ENCODE results near the gene ERCC6. TPM values are rescaled to one million over a fixed set of nuclear protein-coding genes. Genes with fewer than 3 reads are reported as not detected.
A peak's percentile ranks its signal among the peaks of the same experiment; 100 is the strongest.

ERCC6 gene
- total and polyA plus RNA-seq, 12 donors, result 1.9 to 32.4 (median 21.6) TPM

DNA sequence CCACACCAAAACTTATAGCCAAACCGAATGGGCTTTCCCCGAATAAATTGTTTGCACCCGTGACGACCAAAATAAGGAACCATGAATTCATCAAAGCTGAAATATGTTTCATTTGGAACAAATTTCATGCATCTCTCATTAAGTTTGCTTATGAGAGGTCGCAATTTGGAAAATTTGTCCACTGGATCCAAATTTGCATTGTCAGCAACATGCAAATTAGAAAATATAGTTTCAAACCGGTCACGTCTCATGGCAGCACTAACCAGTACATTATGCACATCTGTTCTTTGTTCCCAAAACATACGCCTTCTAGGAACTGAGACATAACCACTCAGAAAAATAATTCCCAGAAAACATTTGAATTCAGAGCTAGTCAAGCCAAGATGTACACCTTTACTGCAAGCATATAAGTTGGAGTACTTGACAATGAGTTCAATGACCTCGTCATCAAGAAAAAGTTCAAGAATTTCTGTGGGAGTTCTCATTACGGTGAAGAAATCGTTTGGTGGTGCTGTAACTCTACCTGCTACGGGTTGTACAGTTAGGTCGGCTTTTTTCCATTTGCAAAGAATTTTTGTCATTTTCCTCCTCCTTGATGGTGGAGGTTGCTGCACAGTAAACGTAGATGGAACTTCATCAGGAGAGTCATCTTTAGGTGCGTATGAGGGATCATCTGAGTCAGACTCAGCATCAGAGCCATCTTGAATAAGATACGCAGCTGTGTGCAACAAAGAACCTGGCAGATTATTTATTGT is 22.5 kb downstream of the ERCC6 start:
- TF ChIP-seq, protein P1, sequence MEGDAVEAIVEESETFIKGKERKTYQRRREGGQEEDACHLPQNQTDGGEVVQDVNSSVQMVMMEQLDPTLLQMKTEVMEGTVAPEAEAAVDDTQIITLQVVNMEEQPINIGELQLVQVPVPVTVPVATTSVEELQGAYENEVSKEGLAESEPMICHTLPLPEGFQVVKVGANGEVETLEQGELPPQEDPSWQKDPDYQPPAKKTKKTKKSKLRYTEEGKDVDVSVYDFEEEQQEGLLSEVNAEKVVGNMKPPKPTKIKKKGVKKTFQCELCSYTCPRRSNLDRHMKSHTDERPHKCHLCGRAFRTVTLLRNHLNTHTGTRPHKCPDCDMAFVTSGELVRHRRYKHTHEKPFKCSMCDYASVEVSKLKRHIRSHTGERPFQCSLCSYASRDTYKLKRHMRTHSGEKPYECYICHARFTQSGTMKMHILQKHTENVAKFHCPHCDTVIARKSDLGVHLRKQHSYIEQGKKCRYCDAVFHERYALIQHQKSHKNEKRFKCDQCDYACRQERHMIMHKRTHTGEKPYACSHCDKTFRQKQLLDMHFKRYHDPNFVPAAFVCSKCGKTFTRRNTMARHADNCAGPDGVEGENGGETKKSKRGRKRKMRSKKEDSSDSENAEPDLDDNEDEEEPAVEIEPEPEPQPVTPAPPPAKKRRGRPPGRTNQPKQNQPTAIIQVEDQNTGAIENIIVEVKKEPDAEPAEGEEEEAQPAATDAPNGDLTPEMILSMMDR (IDR thresholded peaks at IDR 0.05), result no peak
- ATAC-seq (no peak), DNase-seq (no peak)
- Histone ChIP-seq H3K4me3 (no peak overlapping the region), H3K36me3 (peaks cover 0 to 67% (median 4%) of the 10 kb centered on the region in 9 donors), H3K4me1 (peaks cover 0 to 28% (median 17%) of the 10 kb centered on the region in 9 donors), H3K27ac (no peak overlapping the region), H3K9me3 (no peaks in the 10 kb centered on the region), H3K27me3 (no peaks in the 10 kb centered on the region)
- intact Hi-C loops (cut with DNase I), result loop anchor here in 9 of 10 donors (5.0 to 10.0 kb wide), 9 partner anchors 109 to 862 kb away; no protein-coding TSS in a partner anchor
- 93 to 94% methylated on average over 16 of the region's 16 CpGs for WGBS, 2 donors

DNA sequence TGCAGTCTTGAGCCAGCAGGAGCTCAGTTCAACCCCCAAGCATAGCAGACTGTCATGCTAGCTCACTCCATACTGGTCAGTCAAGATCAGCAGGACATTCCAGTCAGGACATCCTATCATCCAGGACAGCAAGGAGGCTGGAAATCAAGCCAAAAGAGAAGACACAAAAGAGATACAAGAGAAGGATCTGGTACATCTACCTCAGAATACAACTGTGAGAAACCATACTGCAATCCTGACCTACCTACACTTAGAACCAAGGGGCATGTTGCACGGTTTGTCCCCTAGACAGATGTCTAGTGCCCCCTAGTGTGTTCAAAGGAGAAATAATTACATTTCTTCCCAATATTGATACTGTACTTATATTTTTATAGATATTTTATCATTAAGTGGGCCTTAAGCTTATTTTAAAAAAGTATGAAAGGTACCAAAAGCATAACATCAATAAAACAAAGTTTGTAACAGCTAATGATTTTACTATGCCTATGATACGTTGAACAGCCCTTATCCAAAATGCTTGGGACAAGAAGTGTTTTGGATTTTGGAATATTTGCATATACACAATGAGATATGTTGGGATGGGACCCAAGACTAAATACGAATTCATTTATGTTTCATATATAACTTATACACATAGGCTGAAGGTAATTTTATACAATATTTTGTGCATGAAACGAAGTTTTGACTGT is 26.7 kb downstream of the ERCC6 start:
- ATAC-seq, result peak in 1 of 8 donors; percentile 44
- Histone ChIP-seq H3K36me3 (peaks cover 0 to 42% (median 3%) of the 10 kb centered on the region in 9 donors), H3K4me3 (no peak overlapping the region), H3K4me1 (peaks cover 0 to 18% (median 7%) of the 10 kb centered on the region in 9 donors), H3K27ac (no peak overlapping the region), H3K27me3 (no peaks in the 10 kb centered on the region), H3K9me3 (no peaks in the 10 kb centered on the region)
- whole genome bisulfite sequencing, 2 donors, result 67 to 69% methylated on average over 4 of the region's 4 CpGs
- TF ChIP-seq, protein P1 (IDR thresholded peaks at IDR 0.05), result peak; percentile 10 to 74 (median 64)
- intact Hi-C loops (cut with DNase I), result loop anchor here in 8 of 10 donors (2.0 to 10.0 kb wide), 12 partner anchors 100 to 857 kb away; no protein-coding TSS in a partner anchor
- no peak for DNase-seq

DNA sequence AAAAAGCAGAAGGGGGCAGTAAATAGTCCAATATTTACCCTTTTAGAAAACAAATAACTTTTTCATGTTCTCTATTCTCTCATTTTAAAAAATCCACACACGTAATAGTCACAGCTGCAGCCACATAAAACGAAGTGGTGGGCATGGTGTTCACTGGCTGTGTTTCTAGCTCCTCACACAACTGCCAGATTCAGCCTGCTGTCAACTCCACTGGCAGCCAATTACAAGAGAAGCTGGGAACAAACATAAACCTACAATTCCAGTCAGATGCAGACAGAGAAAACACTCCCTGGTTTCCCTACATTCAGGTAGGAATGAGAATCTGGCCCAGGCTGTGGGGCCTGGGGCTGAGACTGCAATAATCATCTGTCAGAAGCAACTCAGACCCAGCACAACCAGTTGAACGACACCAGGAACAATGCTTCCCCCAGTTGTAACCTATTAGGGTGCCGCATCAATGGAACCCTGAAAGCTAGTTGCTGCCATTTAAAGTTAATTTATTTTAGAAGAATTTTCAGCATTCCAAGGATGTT is 29.1 kb downstream of the ERCC6 start:
- H3K4me1 ChIP-seq, result peaks cover 0 to 18% (median 7%) of the 10 kb centered on the region in 9 donors
- WGBS, 2 donors, result 84 to 88% methylated on average over 4 of the region's 4 CpGs
- no peak overlapping the region for H3K4me3 ChIP-seq
- DNase-seq (no peak), ATAC-seq (no peak)
- TF ChIP-seq, protein P1 (IDR thresholded peaks at IDR 0.05), result no peak
- no peaks in the 10 kb centered on the region for H3K9me3 ChIP-seq
- H3K27me3 ChIP-seq, result no peaks in the 10 kb centered on the region
- no peak overlapping the region for H3K27ac ChIP-seq
- intact Hi-C loops (cut with DNase I), result loop anchor here in 8 of 10 donors (5.0 to 10.0 kb wide), 10 partner anchors 98 to 855 kb away; no protein-coding TSS in a partner anchor
- peaks cover 0 to 30% (median 0%) of the 10 kb centered on the region in 9 donors for H3K36me3 ChIP-seq

DNA sequence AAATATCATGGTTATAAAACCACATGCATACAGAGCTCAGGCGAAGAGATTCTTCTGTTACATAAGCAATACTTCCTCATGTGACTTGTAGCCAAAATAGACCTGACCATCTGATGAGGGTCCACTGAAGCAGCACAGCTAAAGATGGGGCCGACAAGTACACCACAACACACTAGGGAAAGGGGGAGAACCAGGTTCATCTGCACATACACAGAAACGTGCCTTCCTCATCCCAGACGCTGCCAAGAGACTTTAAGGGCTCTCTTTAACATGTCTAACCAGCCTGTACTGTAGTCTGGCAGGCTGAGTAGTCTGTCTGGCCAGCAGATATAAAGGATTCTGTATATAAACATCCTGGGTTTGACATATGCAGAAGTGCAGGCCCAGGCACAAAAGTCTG is 30.3 kb downstream of the ERCC6 start:
- DNase-seq (no peak), ATAC-seq (peak in 5 of 8 donors; percentile 27 to 63 (median 37))
- H3K36me3 ChIP-seq, result peaks cover 0 to 37% (median 0%) of the 10 kb centered on the region in 9 donors
- no peaks in the 10 kb centered on the region for H3K27me3 ChIP-seq
- H3K4me3 ChIP-seq, result no peak overlapping the region
- WGBS, 2 donors, result 33 to 42% methylated on average over 4 of the region's 4 CpGs
- TF ChIP-seq, protein P1 (IDR thresholded peaks at IDR 0.05), result no peak
- intact Hi-C loops (cut with DNase I), result no loop called here
- peaks cover 0 to 18% (median 7%) of the 10 kb centered on the region in 9 donors for H3K4me1 ChIP-seq
- H3K27ac ChIP-seq, result no peak overlapping the region
- H3K9me3 ChIP-seq, result no peaks in the 10 kb centered on the region
